Epidermal melanocyte (primary cell): Measurements from ENCODE around the gene CMSS1.

Source experiments
- DNase-seq: peaks from one replicate; pipeline ENCODE4 v3.0.0; 2011; ENCODE audit warnings: low spot score; ENCODE audit not compliant: insufficient read length

Gene CMSS1

GRCh38 chr3:99901200-99901926 lies 83.7 kb downstream of the CMSS1 start:
- peak; percentile 31 for DNase-seq

- DNase-seq: no peak
Measured at GRCh38 chr3:99902091-99902490, 84.4 kb downstream of the CMSS1 start.

- DNase-seq: no peak
Measured at GRCh38 chr3:99903869-99904268, 86.2 kb downstream of the CMSS1 start.

- no peak for DNase-seq
Measured at GRCh38 chr3:99907959-99908544, 90.4 kb downstream of the CMSS1 start.

- DNase-seq: no peak
Measured at GRCh38 chr3:99909714-99910495, 92.2 kb downstream of the CMSS1 start.

- no peak for DNase-seq
Measured at GRCh38 chr3:99910752-99911290, 93.2 kb downstream of the CMSS1 start.

- no peak for DNase-seq
Measured at GRCh38 chr3:99911433-99911832, 93.8 kb downstream of the CMSS1 start.

GRCh38 chr3:99915906-99916432 lies 98.3 kb downstream of the CMSS1 start:
- no peak for DNase-seq

GRCh38 chr3:99918715-99919114 lies 101.1 kb downstream of the CMSS1 start:
- DNase-seq: no peak

GRCh38 chr3:99919694-99920093 lies 102.0 kb downstream of the CMSS1 start:
- no peak for DNase-seq

- no peak for DNase-seq
Measured at GRCh38 chr3:99920481-99921376, 103.1 kb downstream of the CMSS1 start.

- no peak for DNase-seq
Measured at GRCh38 chr3:99921377-99921695, 103.7 kb downstream of the CMSS1 start.

GRCh38 chr3:99921986-99922385 lies 104.3 kb downstream of the CMSS1 start:
- peak; percentile 17 for DNase-seq

GRCh38 chr3:99923873-99924272 lies 106.2 kb downstream of the CMSS1 start:
- DNase-seq: no peak

- no peak for DNase-seq
Measured at GRCh38 chr3:99925584-99926230, 108.0 kb downstream of the CMSS1 start.

- DNase-seq: no peak
Measured at GRCh38 chr3:99927671-99928457, 110.2 kb downstream of the CMSS1 start.

- no peak for DNase-seq
Measured at GRCh38 chr3:99928771-99929744, 111.4 kb downstream of the CMSS1 start.

GRCh38 chr3:99929745-99930139 lies 112.1 kb downstream of the CMSS1 start:
- DNase-seq: no peak

- DNase-seq: no peak
Measured at GRCh38 chr3:99931059-99931458, 113.4 kb downstream of the CMSS1 start.
